CD4-positive, alpha-beta T cell treated with Interleukin-15 for 1 hour (primary cell): ENCODE results near the gene PRRC2B.
"Not testable (repeated sequence)": the region's sequence is repeated elsewhere in the genome, so short reads cannot be mapped to it uniquely, and the experiment has no call there.

ENCODE experiments used
- DNase-seq: peaks from one replicate; pipeline ENCODE4 v3.0.0-alpha.2; 2020

PRRC2B gene

DNA sequence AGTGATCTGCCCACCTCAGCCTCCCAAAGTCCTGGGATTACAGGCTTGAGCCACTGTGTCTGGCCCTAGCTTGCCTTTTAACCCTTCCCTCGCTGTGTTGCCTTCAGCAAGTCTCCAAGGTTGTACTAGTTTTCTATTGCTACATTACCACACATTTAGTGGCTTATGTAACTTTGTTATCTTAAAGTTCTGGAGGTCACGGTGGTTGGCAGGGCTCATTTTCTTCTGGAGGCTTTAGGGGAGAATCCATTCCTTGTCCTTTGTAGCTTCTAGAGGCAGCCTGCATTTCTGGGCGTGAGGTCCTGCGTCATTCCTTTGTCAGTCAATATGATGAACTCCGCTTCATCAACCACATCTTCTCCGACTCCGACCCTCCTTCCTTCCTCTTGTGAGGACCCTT lies 2.9 kb upstream of the PRRC2B start:
- DNase-seq, result no peak

- no peak for DNase-seq
These were observed 2.4 kb upstream of the PRRC2B start for GRCh38 chr9:131391504-131391903.

DNA sequence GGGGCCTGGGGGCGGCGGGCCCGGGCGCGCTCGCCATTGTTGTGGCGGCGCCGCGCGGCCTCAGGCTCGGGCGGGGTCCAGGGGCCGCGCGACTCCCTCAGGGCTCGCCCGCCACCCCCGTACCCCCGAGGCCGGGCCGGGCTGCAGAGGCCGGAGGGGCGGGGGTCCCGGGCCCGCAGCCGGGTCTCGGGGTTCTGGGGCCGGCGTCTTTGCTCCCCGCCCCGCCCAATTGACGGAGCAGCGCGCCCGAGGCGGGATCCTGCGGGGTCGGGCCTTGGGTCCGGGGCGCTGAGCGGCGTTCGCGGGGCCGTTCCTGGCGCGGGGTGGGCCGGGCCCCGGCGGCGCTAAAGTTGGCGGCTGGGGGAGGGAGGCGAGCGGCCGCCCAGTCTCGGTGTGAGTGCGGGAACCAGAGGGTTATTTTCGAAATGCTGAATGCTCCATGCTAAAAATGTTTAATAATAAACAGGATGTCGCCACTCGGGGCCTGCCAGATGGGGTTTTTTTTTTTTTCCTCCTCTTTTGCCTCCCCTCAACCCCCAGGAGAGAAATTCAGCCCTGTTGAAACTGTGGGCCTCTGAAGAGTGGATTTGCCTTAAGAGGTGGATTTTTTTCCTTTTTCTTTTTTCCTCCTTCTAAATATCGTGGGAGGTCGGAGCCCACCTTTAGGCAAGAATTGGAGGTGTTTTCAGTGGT lies 724 bp downstream of the PRRC2B start:
- peak; percentile 34 for DNase-seq

DNA sequence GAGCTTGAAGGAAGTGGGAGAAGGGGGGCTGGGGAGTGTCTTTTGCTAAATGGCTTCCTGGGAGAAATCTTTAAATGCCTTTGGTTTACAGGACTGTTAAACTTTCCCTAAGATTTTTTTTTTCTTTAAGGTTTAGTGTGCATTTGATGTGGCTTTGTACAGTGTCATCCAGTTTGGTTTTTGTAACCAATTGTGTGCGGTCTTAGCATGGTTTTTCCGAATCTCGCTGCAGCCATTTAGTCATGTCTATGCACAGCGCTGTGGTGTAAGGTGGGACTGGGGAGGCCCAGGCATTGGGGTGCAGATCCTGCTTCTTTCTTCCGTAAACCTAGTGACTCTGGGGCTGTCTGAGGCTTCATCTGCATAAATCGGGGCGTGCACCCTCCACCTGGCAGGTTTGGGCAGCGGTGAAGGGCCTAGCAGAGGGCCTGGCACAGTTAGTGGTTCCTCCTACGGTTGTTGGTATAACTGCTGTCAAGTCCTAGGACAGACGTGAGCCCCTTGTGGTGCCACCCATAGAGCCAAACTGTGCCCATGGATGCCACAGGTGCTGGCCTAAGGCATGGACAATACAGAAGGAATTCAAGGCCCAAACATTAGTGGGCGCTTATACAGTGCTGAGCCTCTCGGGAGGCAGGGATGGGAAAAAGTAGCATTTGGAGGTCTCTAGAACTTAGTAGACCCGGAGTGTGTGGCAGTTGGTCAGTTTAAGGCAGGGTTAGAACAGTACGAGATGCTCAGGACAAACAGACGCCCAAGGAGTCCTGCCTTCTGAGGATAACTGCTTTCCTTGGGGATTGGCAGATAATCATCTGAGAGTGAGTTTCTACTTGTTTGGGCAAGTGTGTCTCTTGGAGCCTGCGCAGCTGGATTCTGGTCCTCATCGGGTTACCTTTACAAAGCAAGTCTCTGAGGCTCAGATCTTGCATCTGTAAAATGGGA lies 1.5 kb downstream of the PRRC2B start:
- DNase-seq, result peak; percentile 81

DNA sequence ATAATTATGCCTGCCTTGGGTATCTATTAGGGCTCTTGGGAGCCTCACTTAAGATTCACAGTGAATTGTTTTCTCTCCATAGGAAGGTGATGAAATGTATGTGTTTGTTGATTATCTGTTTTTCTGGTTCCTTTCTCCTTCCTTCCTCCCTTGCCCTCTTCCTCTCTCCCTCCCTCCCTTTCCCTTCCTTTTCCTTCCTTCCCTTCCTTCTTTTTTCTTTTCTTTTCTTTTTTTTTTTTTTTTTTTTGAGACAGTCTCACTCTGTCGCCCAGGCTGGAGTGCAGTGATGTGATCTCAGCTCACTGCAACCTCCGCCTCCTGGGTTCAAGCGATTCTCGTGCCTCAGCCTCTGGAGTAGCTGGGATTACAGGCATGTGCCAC lies 2.2 kb downstream of the PRRC2B start:
- not testable (repeated sequence) for DNase-seq

DNA sequence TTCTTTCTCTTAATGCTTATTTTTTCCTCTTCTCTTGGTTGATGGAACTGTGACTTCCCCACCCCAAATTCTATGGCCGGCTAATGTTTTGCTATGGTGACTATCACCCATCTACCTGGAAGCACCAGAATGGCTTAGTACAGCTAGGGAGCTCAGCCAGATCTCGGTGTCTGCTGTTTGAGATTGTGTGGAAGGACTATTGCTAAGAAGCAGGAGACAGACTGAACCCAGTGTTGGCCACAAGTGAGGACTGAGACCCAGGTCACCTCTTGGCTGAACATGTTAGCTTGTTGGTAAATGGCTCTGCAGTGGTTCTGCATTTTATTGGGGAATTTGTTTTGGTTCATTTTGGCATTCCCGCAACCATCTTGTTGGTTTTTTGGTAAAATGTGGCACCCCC lies 2.7 kb downstream of the PRRC2B start:
- no peak for DNase-seq

GRCh38 chr9:131397100-131397790 lies 3.4 kb downstream of the PRRC2B start:
- no peak for DNase-seq

GRCh38 chr9:131398204-131398603 lies 4.3 kb downstream of the PRRC2B start:
- DNase-seq, result peak; percentile 73

DNA sequence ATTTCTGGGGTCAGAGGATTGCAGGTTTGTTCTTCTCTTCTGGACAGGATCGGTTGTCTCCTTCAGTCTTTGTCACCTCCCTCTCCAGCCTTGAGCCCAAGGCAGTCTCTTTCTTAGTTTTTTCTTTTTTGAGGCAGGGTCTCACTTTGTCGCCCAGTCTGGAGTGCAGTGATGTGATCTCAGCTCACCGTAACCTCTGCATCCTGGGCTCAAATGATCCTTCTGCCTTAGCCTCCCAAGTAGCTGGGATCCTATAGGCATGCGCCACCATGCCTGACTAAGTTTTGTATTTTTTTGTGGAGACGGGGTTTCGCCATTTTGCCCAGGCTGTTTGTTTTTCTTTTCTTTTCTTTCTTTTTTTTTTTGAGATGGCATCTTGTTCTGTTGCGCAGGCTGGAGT lies 6.1 kb downstream of the PRRC2B start:
- DNase-seq, result no peak

DNA sequence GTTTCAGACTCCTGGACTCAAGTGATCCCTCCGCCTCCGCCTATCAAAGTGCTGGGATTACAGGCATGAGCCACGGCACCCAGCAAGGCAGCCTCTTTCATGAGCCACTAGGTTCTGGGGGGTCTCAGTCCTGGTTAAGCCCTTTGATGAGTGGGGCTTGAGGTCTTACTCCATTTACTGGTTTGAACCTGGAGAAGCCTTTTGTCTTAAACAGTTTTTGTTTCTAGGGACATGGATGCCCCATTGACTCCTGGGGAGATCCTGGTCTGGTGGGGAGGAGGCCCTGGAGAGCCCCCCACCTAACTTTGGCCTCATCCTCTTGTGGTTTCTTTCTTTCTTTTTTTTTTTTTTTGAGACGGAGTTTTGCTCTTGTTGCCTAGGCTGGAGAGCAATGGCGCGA lies 6.7 kb downstream of the PRRC2B start:
- no peak for DNase-seq

- DNase-seq, result no peak
These were observed 8.2 kb downstream of the PRRC2B start for GRCh38 chr9:131402073-131402472.

GRCh38 chr9:131402738-131403492 lies 9.0 kb downstream of the PRRC2B start:
- no peak for DNase-seq

- DNase-seq, result no peak
These were observed 9.5 kb downstream of the PRRC2B start for GRCh38 chr9:131403493-131403773.

- DNase-seq, result no peak
These were observed 10.7 kb downstream of the PRRC2B start for GRCh38 chr9:131404581-131404980.

DNA sequence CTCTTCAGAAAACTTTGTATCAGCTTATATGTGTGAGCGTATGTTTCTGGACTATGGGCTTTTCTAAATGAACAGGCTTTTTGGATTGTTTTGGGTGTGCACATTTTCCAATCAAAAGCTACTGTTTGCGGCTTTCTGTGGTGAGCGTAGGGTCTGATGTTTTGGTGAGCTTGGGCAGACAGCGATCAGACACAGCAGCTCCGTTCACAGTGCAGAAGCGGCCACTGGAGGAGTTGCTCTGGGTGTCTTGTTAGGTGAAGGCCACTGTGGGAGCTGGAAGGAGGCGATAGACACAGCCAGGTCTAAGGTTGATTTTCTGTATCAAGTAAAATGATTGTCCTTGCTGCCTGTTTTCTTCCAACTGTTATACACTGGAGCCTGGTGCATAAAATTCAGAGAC lies 11.1 kb downstream of the PRRC2B start:
- DNase-seq, result no peak

- no peak for DNase-seq
These were observed 11.5 kb downstream of the PRRC2B start for GRCh38 chr9:131405428-131405827.

GRCh38 chr9:131405858-131406537 lies 12.1 kb downstream of the PRRC2B start:
- no peak for DNase-seq

DNA sequence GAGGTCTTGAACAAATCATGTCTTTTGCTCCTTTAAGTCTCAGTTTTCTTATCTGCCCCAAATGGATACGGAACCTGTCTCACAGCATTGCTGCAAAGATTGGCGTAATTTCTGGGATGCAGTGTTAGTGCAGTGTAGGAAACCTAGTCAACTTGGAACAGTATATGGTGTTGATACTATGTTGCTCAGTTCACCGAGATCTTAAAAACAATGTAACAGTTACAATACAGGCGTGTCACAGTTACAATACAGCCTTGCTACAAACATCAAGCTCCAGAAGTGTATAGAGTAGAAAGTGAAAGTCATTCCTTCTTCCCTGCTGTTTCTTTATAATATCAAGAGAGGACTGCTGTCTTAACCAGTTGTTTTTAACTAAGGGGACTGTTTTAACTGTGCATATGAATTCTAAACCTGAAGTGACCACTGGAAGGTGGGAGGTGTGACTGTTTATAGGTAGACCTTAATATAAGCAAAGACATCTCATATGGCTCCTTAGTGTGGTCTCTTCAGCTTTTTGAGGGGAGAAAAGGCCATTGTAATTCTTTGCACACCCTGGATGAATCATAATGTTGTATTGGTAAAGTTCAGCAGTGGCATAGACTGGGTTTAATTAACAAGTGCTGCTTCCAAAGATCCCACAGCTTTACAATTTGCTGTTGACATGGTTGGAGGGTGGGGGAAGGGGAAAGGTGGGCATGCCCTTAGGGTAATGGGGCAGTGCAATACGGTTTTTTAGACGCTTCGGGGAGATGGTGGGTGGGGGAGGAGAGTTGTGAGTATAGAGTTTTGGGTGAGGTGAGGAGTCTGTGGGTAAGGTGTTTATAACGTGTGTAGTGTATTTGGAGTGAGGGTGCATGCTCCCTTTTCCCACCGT lies 12.9 kb downstream of the PRRC2B start:
- no peak for DNase-seq

- peak; percentile 54 for DNase-seq
These were observed 13.9 kb downstream of the PRRC2B start for GRCh38 chr9:131407717-131408195.

GRCh38 chr9:131409458-131409992 lies 15.6 kb downstream of the PRRC2B start:
- DNase-seq, result no peak

DNA sequence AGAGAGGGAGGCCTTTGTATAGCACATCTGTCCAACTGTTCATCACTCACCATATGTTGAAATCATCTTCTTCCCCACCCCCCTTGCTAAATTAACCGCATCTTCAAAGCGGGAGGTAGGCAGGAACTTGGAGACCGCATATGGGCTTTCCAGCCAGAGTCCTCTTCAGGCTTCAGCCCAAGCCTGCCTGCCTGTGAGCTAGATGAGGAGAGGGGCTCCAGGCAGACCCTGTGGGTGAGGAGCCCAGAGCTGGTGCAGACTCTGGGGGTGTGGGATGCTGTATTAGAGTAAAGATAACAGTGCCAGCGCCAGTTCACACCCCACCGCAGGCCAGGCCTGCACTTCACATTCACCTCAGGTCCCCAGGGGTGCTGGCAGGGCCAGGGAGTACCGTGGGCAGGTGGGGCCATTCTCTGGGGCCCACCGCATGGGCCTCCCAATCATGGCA lies 16.2 kb downstream of the PRRC2B start:
- peak; percentile 22 for DNase-seq
